Large intestine (tissue), 12 donors: ENCODE data around the gene PRB4. TPM values are rescaled to one million over a fixed set of nuclear protein-coding genes. Genes with fewer than 3 reads are reported as not detected.
"Not testable (repeated sequence)": the region's sequence is repeated elsewhere in the genome, so short reads cannot be mapped to it uniquely, and the experiment has no call there.

Experiments used
- DNase-seq, 2 donors: peaks; one replicate each; pipeline versions ENCODE4 v3.0.0 to v3.0.0-alpha.2; 2013
- H3K27ac ChIP-seq: one replicate; pipeline ENCODE4 v1.5.1; 2013; ENCODE audit warnings: low read length
- H3K27me3 ChIP-seq: 2 replicates; pipeline ENCODE4 v1.6.1; 2013; ENCODE audit warnings: low read length; ENCODE audit not compliant: control insufficient read depth, insufficient read depth
- H3K36me3 ChIP-seq: 2 replicates; pipeline ENCODE4 v1.6.1; 2013; ENCODE audit warnings: low read length; ENCODE audit not compliant: control insufficient read depth, insufficient read depth
- H3K4me1 ChIP-seq: one replicate; pipeline ENCODE4 v1.6.1; 2013; ENCODE audit warnings: low read length; ENCODE audit not compliant: control insufficient read depth, insufficient read depth
- H3K4me3 ChIP-seq: one replicate; pipeline ENCODE4 v1.5.1; 2013; ENCODE audit warnings: low read length
- H3K9me3 ChIP-seq: one replicate; pipeline ENCODE4 v1.6.1; 2013; ENCODE audit warnings: mild to moderate bottlenecking, low read depth, low read length, moderate library complexity; ENCODE audit not compliant: control insufficient read depth
- WGBS: methylation state at CpG from one replicate; pipeline ENCODE4 v1.1.5; 2013; ENCODE audit warnings: low lambda C conversion rate; ENCODE audit not compliant: insufficient coverage; 5-methylcytosine and 5-hydroxymethylcytosine counted together
- long read RNA-seq, 11 donors: transcript quantifications; one replicate each; lab custom pipeline, GENCODE V29; 2026
- polyA plus RNA-seq: library from polyadenylated mRNA; unstranded; fragments of 120-200 nt; gene quantifications from one replicate; pipeline ENCODE4 v1.2.1, GENCODE V29; 2013

Gene PRB4
- polyA plus RNA-seq = not detected
- long read RNA-seq, donor 1 = 0 reads
- long read RNA-seq, donor 2 = 0 reads
- long read RNA-seq, donor 3 = 0 reads
- long read RNA-seq, donor 4 = 0 reads
- long read RNA-seq, donor 5 = 0 reads
- long read RNA-seq, donor 6 = 0 reads
- long read RNA-seq, donor 7 = 0 reads
- long read RNA-seq, donor 8 = 0 reads
- long read RNA-seq, donor 9 = 0 reads
- long read RNA-seq, donor 10 = 0 reads
- long read RNA-seq, donor 11 = 0 reads

- H3K27ac ChIP-seq = no peak within 1 kb of the TSS
- WGBS = 83% methylated on average over 1 of the region's 3 CpGs
- no peak for DNase-seq
- no peaks in the 10 kb centered on the region for H3K4me1 ChIP-seq
- H3K27me3 ChIP-seq = no peaks in the 10 kb centered on the region
- H3K9me3 ChIP-seq = no peaks in the 10 kb centered on the region
- H3K4me3 ChIP-seq = no peak within 1 kb of the TSS
- no peaks in the 10 kb centered on the region for H3K36me3 ChIP-seq
Measured at GRCh38 chr12:11310336-11310735, at the start of gene PRB4. Gene PRB4 (minus strand): TSS chr12:11310436. CDS start chr12:11310398, 38 bp downstream.

GRCh38 chr12:11351736-11352135, 41.5 kb upstream of the PRB4 start:
- not testable (repeated sequence) for DNase-seq, H3K27ac ChIP-seq, H3K4me1 ChIP-seq, H3K9me3 ChIP-seq, H3K36me3 ChIP-seq, H3K4me3 ChIP-seq, H3K27me3 ChIP-seq
- no CpG with 5 or more reads among the region's 2 CpGs for WGBS

- no peaks in the 10 kb centered on the region for H3K27me3 ChIP-seq
- no peak overlapping the region for H3K4me3 ChIP-seq
- no peaks in the 10 kb centered on the region for H3K36me3 ChIP-seq
- no peak for DNase-seq
- no peaks in the 10 kb centered on the region for H3K9me3 ChIP-seq
- no peak overlapping the region for H3K27ac ChIP-seq
- H3K4me1 ChIP-seq = no peaks in the 10 kb centered on the region
- no CpG with 5 or more reads among the region's 9 CpGs for WGBS
Measured at GRCh38 chr12:11348439-11348838, 38.2 kb upstream of the PRB4 start.

GRCh38 chr12:11347810-11348209, 37.6 kb upstream of the PRB4 start:
- no peak for DNase-seq
- Histone ChIP-seq H3K4me1 (no peaks in the 10 kb centered on the region), H3K9me3 (no peaks in the 10 kb centered on the region), H3K27me3 (no peaks in the 10 kb centered on the region), H3K27ac (no peak overlapping the region), H3K36me3 (no peaks in the 10 kb centered on the region), H3K4me3 (no peak overlapping the region)
- WGBS = 76% methylated on average over 4 of the region's 6 CpGs

GRCh38 chr12:11344500-11344899, 34.3 kb upstream of the PRB4 start:
- no CpG with 5 or more reads among the region's 2 CpGs for WGBS
- Histone ChIP-seq H3K27ac (no peak overlapping the region), H3K4me3 (no peak overlapping the region), H3K9me3 (no peaks in the 10 kb centered on the region), H3K27me3 (no peaks in the 10 kb centered on the region), H3K4me1 (no peaks in the 10 kb centered on the region), H3K36me3 (no peaks in the 10 kb centered on the region)
- peak; percentile 6 to 68 for DNase-seq

- no peak for DNase-seq
- no peaks in the 10 kb centered on the region for H3K9me3 ChIP-seq
- H3K27me3 ChIP-seq = no peaks in the 10 kb centered on the region
- no peak overlapping the region for H3K4me3 ChIP-seq
- no peak overlapping the region for H3K27ac ChIP-seq
- no peaks in the 10 kb centered on the region for H3K36me3 ChIP-seq
- 100% methylated on average over 2 of the region's 3 CpGs for WGBS
- H3K4me1 ChIP-seq = no peaks in the 10 kb centered on the region
Measured at GRCh38 chr12:11324426-11324825, 14.2 kb upstream of the PRB4 start.

GRCh38 chr12:11321980-11322379, 11.7 kb upstream of the PRB4 start:
- H3K4me3 ChIP-seq = no peak overlapping the region
- no peaks in the 10 kb centered on the region for H3K9me3 ChIP-seq
- DNase-seq = no peak
- no peak overlapping the region for H3K27ac ChIP-seq
- H3K27me3 ChIP-seq = no peaks in the 10 kb centered on the region
- H3K36me3 ChIP-seq = no peaks in the 10 kb centered on the region
- 50% methylated on average over 1 of the region's 2 CpGs for WGBS
- no peaks in the 10 kb centered on the region for H3K4me1 ChIP-seq

GRCh38 chr12:11307143-11307542, 3.1 kb downstream of the PRB4 start:
- no peaks in the 10 kb centered on the region for H3K27me3 ChIP-seq
- no peak overlapping the region for H3K4me3 ChIP-seq
- no CpG with 5 or more reads among the region's 2 CpGs for WGBS
- no peak for DNase-seq
- H3K27ac ChIP-seq = no peak overlapping the region
- H3K4me1 ChIP-seq = no peaks in the 10 kb centered on the region
- H3K9me3 ChIP-seq = no peaks in the 10 kb centered on the region
- no peaks in the 10 kb centered on the region for H3K36me3 ChIP-seq

- no peak for DNase-seq
- no peak overlapping the region for H3K27ac ChIP-seq
- H3K9me3 ChIP-seq = no peaks in the 10 kb centered on the region
- no peaks in the 10 kb centered on the region for H3K36me3 ChIP-seq
- no peaks in the 10 kb centered on the region for H3K27me3 ChIP-seq
- H3K4me3 ChIP-seq = no peak overlapping the region
- H3K4me1 ChIP-seq = no peaks in the 10 kb centered on the region
- 69% methylated on average over 3 of the region's 3 CpGs for WGBS
Measured at GRCh38 chr12:11273449-11273848, 36.8 kb downstream of the PRB4 start.

- Histone ChIP-seq H3K36me3 (no peaks in the 10 kb centered on the region), H3K27me3 (no peaks in the 10 kb centered on the region), H3K4me3 (no peak within 1 kb of the TSS), H3K4me1 (no peaks in the 10 kb centered on the region), H3K9me3 (no peaks in the 10 kb centered on the region), H3K27ac (no peak within 1 kb of the TSS)
- no peak for DNase-seq
- WGBS = no CpG with 5 or more reads among the region's 3 CpGs
Measured at GRCh38 chr12:11269607-11270006, 40.6 kb downstream of the PRB4 start, which contains the start of gene PRB3. Gene PRB3 (minus strand): TSS chr12:11269707. CDS start chr12:11269669, 38 bp downstream.

GRCh38 chr12:11264501-11264900, 45.7 kb downstream of the PRB4 start:
- H3K4me3 ChIP-seq = no peak overlapping the region
- H3K27ac ChIP-seq = no peak overlapping the region
- H3K36me3 ChIP-seq = no peaks in the 10 kb centered on the region
- H3K9me3 ChIP-seq = no peaks in the 10 kb centered on the region
- no peaks in the 10 kb centered on the region for H3K27me3 ChIP-seq
- H3K4me1 ChIP-seq = no peaks in the 10 kb centered on the region
- no CpG with 5 or more reads among the region's 1 CpG for WGBS
- DNase-seq = no peak
